WI38 (cell line): ENCODE data around the gene SMU1.

Experiments used
- H3K4me3 ChIP-seq: 2 replicates; pipeline ENCODE4 v1.5.1; 2011; ENCODE audit warnings: low read depth, mild to moderate bottlenecking, control low read depth, low read length
- TF ChIP-seq, protein P1 (sequence below): IDR thresholded peaks from 2 replicates; pipeline ENCODE4 v1.5.1; 2012; ENCODE audit warnings: low read depth, mild to moderate bottlenecking, control low read depth, low read length

The SMU1 gene

DNA sequence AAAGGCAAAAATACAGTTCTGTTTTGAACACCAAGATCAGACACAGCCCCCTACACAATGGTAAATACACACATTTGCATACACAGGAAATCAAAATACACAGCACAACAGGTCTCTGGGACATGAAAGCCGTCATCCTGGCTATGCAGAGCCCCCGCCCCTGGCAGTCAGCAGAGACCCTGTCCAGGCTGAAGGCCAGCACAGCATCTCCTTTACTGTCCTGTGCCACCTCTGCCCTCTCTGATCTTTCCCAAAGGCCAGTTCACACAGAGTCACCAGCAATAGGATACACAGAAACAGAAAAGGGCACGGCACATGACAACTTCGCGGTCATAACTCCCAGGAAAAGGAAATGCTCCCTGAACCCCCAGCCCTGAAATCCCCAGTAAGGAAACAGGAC, 34.2 kb upstream of the SMU1 start:
- TF ChIP-seq, protein P1, sequence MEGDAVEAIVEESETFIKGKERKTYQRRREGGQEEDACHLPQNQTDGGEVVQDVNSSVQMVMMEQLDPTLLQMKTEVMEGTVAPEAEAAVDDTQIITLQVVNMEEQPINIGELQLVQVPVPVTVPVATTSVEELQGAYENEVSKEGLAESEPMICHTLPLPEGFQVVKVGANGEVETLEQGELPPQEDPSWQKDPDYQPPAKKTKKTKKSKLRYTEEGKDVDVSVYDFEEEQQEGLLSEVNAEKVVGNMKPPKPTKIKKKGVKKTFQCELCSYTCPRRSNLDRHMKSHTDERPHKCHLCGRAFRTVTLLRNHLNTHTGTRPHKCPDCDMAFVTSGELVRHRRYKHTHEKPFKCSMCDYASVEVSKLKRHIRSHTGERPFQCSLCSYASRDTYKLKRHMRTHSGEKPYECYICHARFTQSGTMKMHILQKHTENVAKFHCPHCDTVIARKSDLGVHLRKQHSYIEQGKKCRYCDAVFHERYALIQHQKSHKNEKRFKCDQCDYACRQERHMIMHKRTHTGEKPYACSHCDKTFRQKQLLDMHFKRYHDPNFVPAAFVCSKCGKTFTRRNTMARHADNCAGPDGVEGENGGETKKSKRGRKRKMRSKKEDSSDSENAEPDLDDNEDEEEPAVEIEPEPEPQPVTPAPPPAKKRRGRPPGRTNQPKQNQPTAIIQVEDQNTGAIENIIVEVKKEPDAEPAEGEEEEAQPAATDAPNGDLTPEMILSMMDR = no peak
- no peak overlapping the region for H3K4me3 ChIP-seq

DNA sequence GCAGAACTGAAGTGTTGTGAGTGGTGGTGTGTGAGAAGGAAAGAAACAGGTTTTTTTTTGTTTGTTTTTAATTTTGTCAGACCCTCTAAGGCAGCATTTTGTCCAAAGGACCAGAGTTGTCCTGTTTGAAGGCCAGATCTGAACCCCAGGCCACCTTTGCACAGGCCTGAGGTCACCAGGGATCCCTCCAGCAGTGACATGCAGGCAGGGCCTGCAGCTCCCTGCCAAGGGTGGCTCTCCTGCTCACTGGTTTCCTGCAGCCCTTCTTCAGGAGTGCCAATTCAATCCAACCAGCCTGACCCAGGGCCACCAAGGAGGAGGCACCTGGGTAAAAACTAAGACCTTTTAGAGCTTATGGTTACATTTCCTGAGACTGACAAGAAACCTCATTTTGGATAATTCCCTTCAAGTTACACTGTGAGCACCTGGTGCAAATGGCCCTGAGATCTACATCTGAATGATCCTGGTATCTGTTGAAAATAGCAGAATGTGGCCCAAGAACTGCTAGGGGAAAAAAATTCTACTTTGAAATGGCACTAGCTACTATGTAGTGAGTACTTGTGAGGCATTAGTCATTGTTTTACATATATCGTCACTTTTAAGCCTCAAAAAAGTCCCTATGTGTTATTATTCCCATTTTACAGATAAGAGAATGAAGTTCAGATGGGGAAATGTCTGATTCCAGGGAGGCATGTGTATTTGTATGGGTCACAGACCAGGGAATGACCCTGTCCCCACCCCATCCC, 33.5 kb upstream of the SMU1 start:
- TF ChIP-seq, protein P1 = no peak

DNA sequence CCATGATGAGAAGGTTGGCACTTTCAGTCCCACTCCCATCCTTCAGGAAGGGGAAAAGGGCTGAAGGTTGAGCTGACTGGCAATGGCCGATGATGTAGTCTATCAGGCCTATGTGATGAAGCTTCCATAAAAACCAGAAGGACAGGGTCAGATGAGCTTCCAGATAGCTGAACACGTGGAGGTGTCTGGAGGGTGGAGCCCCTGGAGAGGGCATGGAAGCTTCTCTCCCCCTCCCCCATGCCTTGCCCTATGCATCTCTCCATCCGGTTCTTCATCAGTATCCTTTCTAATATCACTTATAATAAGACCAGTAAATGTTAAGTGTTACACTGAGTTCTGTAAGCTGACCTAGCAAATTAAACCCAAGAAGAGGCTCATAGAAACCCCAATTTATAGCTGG, 32.6 kb upstream of the SMU1 start:
- TF ChIP-seq, protein P1 = no peak

More for the DNA sequence above, 33.5 kb upstream of the SMU1 start:
- H3K4me3 ChIP-seq = no peak overlapping the region

DNA sequence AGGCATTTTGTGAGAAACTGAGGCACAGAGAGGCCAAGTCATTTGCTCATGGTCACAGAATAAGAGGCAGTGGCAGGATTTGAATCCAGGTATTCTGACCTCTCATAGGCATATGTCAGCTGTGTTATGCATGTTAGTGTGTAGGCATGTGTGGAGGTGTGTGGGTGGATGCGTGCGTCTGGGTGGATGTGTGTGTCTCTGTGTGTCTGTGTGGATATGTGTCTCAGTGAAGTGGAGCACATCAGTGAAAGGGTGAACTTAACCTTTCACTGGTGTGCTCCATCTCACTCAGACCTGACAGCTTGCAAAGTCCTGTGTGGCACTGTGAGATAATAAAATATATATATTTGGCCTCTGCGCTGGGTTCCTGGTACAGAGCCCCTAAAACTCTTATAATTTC, 32.0 kb upstream of the SMU1 start:
- TF ChIP-seq, protein P1 = no peak
- H3K4me3 ChIP-seq = no peak overlapping the region

More for the DNA sequence above, 32.6 kb upstream of the SMU1 start:
- no peak overlapping the region for H3K4me3 ChIP-seq

DNA sequence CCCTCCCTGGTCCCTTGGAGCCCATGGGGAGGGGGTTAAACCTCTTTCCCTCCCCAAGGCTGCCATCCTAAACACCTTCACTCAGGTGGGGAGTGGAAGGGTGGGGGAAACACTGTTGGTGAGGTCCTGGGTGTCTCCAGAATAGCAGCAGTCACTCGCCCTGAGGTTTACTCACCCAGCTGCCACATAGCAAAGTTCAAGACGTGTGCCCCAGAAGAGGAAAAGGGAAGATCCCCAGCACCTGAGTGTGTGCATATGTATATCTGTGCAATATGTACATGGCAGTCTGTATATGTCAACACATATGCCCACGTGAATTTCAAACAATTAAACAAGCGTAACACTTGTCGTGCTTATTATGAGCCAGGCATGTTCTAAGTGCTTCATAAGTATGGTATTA, 31.3 kb upstream of the SMU1 start:
- no peak overlapping the region for H3K4me3 ChIP-seq
- TF ChIP-seq, protein P1 = no peak

DNA sequence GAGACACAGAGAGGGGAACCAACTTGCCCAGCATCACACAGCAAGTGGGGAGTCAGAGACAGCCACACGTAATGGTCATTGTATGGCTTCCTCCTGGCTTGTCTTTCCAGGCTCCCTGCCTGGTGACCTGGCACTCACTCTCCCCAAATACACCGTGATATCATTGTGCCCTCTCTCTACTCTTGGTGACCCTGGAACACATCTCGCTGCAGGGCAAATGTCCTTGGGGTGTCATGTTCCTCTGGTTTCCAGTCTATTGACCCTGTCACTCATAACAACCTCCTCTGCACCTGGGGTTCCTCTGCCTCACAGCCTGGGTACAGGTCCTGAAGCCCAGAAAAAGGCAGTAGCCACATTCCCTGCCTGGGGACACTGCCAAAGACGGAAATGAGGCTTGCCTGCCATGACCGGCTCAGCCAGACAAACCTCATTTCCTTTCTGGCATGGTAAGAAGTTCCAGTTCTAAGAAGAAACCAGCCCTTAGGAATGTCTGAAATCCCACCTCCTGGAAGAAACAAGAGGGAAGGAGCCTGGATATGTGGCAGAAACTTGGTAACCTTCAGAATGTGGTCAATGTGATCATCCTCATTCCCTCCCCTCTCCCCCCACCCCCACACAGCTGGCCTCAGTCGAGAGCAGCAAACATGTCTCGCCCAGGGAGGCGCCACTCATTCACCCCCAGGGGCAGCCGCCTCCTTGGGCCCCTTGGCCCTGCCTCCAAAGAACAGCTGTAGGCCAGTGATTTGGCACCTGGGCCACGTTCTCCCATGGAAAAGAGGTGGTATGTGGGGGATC, 30.6 kb upstream of the SMU1 start:
- H3K4me3 ChIP-seq = no peak overlapping the region
- TF ChIP-seq, protein P1 = no peak

DNA sequence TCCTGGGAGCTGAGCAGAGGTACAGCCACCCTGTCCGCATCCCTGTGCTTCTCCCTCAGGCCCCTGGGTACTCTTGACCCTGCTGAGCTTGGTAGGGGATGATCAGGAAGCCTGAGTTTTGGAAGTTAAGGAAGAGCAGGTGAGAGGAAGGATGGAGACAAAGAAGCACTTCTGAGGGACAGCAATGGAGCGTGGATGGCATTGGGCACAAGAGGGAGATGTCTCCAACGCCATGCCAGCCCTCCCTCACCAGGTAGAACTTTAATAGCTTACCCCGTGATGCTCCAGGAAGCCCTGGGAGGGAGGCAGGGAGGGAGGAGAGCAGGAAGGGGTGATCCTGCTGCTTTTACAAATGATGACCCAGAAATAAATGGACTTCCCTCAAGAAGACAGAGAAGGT, 29.9 kb upstream of the SMU1 start:
- TF ChIP-seq, protein P1 = no peak
- no peak overlapping the region for H3K4me3 ChIP-seq
